HG02970 (cell line): ENCODE data around the gene SLC39A10.
"Not testable (repeated sequence)": the region's sequence is repeated elsewhere in the genome, so short reads cannot be mapped to it uniquely, and the experiment has no call there.

Source experiments
- ATAC-seq: cut with Tn5 transposase; IDR thresholded peaks from one replicate; pipeline ENCODE4 v1.9.1; 2021; ENCODE audit warnings: mild to moderate bottlenecking, moderate library complexity, moderate number of reproducible peaks; ENCODE audit not compliant: unreplicated experiment, low FRiP score

SLC39A10 gene

DNA sequence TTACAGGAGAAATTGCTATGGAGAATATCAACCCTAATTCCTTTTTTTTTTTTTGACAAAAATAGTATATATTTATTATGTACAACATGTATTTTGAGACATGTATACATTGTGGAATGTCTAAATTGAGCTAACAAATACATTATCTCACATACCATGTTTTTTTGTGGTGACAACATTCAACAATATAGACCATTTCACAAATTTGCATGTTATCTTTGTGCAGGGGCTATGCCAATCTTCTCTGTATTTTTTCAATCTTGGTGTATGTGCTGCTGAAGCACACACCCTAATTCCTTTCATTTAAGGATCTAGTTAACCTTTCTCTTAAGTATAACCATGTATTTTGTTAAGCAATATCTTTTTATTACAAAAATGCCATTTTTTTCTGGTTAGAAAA is 13.2 kb downstream of the SLC39A10 start:
- no peak for ATAC-seq

DNA sequence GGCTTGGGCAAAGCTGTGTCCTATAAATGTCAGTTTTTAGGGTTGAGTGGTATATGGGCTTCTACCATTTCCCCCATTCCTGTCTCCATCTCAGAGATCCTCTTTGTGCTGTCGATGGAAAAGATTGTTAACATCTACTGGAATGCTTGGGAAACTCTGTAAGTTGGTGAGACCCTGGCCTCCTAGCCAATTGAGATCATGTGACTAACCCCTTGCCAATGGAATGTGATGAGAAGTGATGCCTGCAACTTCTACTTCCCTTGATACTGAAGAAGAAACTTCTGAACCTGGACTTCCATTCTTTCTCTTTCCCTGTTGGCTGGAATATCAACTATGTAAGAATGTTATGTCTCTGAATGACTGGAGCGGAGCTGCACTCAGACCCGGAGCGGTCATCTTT is 14.5 kb downstream of the SLC39A10 start:
- ATAC-seq: no peak

DNA sequence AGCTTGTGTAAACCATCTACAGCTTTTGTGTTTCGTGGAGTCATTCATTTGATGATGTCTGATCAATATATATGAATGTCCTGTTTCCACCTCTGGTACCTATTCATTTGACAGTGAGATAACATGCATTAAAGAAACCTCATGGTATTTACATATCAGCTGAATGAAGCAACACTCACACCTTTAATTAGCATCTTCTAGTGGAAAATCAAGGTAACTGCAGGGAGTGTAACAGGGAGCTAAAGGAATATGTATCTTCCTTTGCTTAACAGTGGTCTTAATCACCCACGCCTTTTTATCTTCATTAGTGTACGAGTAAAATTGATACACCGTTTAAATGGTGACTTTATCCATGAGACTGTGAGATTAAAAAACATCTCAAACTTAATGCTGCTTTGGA is 15.6 kb downstream of the SLC39A10 start:
- no peak for ATAC-seq

DNA sequence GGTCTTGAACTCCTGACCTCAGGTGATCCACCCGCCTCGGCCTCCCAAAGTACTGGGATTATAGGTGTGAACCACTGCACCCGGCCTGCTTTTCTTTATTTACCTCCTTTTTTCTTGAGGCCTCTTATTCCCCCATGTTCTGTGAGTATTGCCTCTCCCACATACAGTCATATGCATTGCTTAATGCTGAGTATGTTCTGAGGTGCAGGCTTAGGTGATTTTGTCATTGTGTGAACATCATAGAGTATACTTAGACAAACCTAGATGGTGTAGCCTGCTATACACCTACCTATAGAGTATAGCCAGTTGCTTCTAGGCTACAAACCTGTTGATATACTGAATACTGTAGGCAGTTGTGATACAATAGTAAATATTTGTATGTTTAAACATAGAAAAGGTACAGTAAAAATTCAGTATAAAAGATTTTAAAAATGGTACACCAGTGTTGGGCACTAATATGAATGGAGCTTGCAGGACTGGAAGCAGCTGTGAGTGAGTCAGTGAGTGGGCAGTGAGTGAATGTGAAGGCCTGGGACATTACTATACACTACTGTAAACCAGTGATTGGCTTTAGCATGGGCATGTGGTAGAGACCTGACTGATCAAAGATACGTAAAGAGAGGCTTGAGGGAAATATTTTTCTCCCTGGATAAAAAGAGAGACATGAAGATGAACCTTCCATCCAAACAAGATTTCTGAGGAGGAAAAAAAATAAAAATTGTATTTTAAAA is 17.6 kb downstream of the SLC39A10 start:
- ATAC-seq: no peak

DNA sequence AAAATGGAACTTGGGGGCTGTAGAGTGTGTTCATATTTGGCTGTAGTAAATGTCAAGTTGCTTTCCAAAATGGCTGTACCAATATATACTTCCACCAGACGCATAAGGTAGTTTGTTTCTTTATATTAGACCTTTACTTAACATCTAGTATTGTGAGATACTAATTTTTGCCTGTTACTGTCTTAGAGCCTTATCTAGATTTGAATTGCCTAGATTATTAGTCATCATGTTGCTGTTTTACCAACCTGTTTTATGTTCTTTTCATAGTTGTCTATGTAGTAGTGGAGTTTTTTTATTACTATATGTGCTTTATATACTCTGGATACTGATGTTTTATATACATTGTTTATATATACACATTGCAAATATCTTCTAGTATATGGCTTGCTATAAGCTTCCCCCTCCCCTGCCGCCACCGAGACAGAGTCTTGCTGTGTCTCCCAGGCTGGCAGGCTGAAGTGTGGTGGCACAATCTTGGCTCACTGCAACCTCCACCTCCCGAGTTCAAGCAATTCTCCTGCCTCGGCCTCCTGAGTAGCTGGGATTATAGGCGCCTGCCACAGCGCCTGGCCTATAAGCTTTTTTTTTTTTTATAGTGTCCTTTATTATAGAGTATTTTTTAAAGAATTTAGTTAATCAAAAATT is 18.9 kb downstream of the SLC39A10 start:
- no peak for ATAC-seq

DNA sequence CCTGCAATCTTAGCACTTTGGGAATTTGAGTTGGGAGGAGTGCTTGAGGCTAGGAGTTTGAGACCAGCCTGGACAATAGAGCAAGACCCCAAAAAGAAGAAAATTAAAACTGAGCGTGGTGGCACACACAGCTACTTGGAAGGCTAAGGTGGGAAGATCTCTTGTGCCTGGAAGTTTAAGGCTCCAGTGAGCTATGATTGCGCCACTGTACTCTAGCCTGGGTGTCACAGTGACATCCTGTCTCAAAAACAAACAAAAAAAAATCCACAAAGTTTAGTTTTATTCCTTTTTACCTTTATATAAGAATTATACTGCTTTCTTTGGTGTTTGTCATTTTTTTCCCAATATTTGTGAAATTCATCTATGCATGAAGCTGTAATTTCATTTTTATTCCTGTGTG is 20.3 kb downstream of the SLC39A10 start:
- ATAC-seq: no peak

DNA sequence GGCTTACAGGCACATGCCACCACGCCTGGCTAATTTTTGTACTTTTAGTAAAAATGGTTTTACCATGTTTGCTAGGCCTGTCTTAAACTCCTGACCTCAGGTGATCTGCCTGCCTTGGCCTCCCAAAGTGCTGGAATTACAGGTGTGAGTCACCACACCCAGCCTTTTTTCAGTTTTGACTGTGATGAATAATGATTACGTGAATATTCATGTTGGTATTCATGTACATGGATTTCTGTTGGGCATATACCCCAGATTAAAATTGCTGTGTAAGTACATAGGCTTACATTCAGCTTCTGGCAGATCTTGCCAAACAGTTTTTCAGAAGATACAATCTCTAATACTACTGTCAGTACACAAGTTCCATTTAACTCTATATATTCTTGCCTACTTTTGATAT is 20.9 kb downstream of the SLC39A10 start:
- no peak for ATAC-seq

DNA sequence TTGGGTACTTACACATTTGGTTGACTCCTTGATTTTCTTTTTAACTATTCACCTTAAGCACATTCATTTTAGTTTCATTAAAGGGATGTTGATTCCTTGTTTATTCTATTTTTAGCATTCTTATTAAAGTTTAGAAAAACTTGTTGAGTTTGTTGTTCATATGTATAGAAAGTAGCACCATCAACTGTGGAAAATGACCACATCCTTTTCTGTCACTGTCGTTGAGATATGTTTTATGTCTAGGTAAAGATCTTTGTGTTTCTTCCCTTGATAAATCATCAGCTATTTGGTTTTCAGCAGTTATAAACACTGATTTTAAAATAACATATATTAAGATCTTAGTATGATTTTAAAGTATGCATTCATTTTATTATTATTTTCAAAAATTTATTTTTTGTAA is 25.1 kb downstream of the SLC39A10 start:
- no peak for ATAC-seq

DNA sequence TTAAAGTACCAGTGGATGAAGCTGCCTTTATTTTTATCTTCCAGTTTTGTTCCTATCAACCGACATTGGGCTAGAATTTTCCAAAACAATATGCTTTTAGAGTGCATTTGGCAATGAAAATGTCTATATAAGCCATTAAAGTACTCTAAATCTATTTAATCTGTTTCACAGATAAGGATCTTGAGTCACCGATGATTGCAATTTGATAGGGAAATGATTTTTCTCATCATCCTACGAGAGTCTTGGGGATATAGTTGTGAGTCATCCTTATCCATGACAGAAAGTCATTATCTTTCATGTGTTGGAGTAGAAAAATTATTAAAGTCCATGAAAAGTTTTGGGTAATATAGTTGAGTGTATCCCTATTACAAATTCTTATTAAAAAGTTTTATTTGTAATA is 26.1 kb downstream of the SLC39A10 start:
- ATAC-seq: no peak

DNA sequence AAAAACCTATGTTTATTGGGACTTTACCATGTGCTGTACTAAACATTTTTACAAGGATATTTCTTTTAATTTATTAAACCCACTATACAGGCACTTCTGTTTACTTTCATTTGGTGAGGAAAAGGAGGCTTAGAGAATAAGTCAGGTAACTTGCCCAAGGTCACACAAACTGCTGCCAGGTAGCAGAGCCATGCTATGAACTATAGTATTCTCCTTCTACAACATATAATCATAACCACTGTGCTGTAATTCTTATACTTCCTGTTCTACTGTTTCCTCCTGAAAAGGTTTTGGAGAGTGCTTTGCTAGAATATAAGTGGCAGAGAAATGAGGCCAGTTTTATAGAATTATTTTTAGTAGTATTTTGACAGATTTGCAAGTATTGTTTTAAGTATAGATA is 29.5 kb downstream of the SLC39A10 start:
- no peak for ATAC-seq

DNA sequence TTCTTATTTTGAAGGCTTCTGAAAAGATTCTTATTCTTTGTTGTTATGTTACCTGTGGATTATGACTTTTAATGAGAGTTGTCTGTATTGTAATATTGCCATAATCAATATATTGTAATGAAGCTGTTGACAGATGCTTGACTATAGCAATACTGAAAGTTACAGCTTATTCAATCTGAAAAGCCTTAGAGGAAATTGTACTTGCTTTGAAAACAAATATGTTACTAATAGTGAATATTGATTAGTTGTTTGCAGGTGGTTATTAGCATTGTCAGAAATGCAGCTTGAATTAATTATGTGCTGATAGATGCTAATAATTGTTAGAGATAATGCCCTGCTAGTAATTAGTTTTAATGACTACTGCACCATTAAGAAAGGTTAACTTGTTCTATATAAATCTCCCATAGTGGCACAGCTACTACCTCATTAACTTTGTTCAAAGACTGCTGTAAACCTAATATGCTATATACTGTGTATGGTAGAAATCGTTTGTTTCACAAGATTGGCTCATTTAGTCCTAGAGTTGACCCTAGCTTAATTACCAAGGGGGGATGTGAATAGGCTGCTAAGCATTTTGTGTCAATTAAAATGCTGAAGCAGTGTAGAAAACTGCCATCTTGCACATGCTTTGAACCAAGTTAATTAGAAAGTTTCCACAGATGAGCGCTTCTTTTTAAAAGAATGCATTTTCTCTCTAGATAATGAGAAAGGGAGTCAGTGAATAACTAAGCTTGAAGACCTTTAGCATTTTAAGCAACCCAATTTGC is 30.5 kb downstream of the SLC39A10 start:
- no peak for ATAC-seq

DNA sequence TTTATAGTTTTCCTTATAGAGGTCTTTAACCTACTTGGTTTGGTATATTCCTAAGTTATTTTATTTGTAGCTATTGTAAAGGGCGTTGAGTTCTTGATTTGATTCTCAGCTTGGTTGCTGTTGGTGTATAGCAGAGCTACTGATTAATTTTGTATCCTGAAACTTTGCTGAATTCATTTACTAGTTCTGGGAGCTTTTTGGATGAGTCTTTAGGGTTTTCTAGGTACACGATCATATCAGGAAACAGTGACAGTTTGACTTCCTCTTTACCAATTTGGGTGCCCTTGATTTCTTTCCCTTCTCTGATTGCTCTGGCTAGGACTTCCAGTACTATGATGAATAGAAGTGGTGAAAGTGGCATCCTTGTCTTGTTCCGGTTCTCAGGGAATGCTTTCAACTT is 35.5 kb downstream of the SLC39A10 start:
- not testable (repeated sequence) for ATAC-seq

DNA sequence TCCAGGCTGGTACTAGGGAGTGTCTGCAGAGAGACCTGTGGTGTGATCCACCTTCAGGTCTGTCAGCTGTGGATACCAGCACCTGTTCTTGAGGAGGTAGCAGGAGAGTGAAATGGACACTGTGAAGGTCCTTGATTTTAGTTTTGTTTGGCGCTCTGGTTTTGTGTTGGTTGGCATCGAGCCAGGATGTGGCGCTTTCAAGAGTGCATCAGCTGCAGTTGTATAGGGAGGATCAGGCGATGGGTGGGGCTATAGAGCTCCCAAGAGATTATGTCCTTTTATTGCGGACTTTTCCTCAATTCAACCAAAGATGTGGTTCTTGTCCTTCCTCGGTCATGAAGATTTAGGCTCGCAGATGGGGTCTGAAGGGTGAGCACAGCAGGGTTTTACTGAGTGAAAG is 37.5 kb downstream of the SLC39A10 start:
- no peak for ATAC-seq

DNA sequence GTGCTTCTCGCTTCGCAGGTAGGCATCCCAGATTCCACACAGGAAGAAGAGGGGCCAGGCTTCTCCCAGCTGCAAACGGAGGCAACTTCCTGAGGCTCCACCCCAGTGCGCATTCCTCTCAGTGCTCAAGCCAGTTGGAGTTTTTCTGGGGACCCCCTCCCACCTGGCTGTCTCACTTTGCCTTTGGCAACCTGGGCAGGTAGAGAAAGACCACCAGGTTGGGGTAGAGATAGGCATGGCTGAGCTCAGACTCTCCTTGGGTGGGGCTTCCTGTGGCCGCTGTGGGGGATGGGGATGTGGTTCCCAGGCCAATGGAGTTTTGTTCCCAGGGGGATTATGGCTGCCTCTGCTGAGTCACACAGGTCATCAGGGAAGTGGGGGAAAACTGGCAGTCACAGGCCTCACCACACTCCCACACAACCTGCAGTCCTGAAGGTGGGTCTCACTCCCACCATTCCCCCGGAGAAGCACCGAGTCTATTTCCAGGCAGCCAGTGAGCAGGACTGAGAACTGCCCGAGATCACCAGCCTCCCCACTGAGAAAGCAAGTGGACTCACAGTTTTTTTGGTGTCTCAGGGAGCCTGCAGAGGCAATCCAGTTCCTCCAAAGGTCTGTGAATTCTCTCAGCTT is 38.1 kb downstream of the SLC39A10 start:
- ATAC-seq: no peak

DNA sequence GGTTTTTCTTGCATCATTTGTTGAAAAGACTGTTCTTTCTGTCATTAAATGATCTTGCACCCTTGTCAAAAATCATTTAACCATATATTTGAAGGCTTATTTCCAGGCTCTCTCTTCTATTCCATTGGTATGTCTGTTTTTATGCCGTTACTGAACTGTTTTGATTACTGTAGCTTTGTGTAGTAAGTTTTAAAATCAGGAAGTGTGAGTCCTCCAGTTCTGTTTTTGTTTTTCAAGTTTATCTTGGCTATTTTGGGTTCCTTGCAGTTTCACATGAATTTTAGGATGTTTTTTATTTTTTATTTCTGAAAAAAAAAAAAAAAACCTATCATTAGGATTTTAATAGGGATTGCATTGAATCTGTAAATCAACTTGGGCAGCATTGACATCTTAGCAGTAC is 39.0 kb downstream of the SLC39A10 start:
- no peak for ATAC-seq

DNA sequence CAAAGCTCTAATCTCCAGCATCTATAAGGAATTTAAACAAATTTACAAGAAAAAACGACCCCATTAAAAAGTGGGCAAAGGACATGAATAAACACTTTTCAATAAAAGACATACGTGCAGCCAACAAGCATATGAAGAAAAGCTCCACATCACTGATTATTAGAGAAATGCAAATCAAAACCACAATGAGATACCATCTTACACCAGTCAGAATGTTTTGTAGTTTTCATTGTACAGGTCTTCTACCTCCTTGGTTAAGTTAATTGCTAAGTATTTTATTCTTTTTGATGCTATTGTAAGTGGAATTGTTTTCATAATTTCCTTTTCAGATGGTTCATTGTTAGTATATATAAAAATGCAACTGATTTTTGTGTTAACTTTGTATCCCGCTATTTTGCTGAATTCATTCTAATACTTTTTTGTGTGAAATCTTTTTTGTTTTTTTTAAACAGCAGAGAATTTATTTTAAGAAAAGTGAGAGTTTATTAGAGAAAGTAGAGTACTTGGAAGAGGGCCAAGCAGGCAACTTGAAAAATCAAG is 40.7 kb downstream of the SLC39A10 start:
- no peak for ATAC-seq

DNA sequence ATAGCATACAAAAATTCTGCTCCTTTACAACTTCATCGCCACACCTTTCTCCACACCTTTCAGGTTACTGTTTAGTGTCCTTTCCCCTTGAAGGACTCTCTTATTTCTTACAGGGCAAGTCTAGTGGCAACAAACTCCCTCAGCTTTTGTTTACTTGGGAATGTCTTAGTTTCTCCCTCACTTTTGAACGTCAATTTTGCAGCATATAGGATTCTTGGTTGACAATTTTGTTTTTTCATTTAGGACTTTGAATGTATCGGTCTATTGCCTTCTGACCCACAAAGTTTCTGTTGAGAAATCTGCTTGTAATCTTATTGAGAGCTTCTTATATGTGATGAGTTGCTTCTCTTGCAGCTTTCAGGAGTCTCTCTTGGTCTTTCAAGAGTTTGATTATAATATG is 43.5 kb downstream of the SLC39A10 start:
- no peak for ATAC-seq

DNA sequence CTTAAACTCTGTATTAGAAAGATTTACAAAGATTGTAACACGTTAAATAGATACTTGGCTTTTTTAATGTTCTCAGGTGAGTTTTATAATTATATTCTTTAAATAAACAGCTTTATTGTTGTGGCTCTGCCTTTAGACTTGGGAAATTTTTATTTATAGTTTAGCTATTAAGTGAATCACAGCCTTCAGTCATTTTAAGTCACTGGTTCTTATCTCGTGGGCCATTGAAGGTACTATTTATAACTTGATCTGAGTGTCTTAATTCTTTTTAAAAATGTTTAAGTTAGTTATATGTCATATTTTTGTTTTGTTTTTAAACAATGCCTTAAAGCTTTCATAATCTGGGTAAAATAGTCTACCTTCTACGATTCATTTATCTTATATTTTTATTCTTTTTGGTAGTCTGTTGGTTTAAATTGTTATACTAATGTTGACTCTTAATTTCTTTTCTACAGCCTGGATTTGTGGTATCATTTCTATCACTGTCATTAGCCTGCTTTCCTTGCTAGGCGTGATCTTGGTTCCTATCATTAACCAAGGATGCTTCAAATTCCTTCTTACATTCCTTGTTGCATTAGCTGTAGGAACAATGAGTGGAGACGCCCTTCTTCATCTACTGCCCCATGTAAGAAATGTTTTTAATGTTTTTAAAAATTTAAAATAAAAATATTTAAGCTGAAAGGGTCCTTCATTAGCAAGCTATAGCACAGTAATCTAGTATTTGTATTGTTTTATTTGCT is 49.3 kb downstream of the SLC39A10 start:
- no peak for ATAC-seq

DNA sequence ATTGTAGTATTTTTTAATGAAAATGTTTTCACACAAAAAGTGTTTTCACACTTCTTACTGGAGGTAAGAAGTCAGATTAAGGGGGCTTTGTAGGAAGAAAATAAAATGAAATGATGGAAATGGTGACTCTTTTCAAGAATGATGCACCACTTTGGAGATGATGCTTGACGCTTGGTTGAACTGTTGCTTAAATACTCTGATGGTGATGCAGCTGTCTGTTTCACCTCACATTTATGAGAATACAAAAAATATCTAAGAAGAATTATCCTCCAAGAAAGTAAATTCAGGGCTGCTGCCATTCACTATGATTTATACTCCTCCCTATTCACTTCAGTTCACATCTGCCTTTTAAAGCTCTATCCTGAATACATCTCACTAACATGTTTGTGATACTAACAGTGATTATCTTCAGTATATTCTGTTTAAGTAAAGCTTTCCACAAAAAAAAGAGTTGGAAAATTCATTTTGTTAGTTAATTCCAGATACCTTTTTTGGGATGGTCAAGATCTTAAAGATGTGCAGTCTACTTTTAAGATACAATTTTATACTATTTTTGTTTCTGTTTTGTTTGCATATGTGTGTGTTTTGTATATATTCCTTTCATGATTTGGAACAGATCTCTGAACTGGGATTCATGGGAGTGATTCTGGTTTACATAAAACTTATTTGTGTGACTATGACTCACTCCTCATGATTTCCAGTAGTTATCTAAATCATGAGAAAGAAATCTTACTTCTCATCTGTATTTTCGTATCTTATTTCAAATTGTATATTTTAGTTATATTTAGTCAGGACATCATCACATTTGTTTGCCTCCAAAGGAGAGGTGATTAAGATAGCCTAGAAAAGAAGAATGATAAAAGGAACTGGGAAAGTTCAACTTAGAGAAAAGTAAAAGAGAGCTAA is 53.1 kb downstream of the SLC39A10 start:
- no peak for ATAC-seq
